ENCODE results near the gene FGF19. TPM values are rescaled to one million over a fixed set of nuclear protein-coding genes. Genes with fewer than 3 reads are reported as not detected.

FGF19 gene
- polyA plus RNA-seq, 1 donor from 2014 or later: 4.6 TPM

GRCh38 chr11:69748637-69749036, 44.8 kb upstream of the FGF19 start:
- no peaks in the 10 kb centered on the region for H3F3A ChIP-seq (ENCODE audit: insufficient read depth, low read length, poor library complexity, severe bottlenecking)
- no peaks in the 10 kb centered on the region for H3K36me3 ChIP-seq (ENCODE audit: insufficient read depth, low read length)
- H3K9me3 ChIP-seq (ENCODE audit: low read length): no peaks in the 10 kb centered on the region
- no peak overlapping the region for H3K4me2 ChIP-seq (ENCODE audit: low read length)
- H3K4me3 ChIP-seq (ENCODE audit: low read length): no peak overlapping the region
- TF ChIP-seq CTCF (IDR thresholded peaks at IDR 0.05; ENCODE audit: poor library complexity, severe bottlenecking) (no peak), SMC3 (conservative IDR thresholded peaks at IDR 0.05; ENCODE audit: poor library complexity) (no peak), EP300 (conservative IDR thresholded peaks at IDR 0.05; ENCODE audit: poor library complexity, severe bottlenecking) (no peak), MXI1 (conservative IDR thresholded peaks at IDR 0.05; ENCODE audit: poor library complexity, severe bottlenecking) (no peak), TAF1 (IDR thresholded peaks at IDR 0.05; ENCODE audit: low read depth) (no peak), REST (IDR thresholded peaks at IDR 0.05; ENCODE audit: borderline replicate concordance) (no peak), POLR2AphosphoS5 (IDR thresholded peaks at IDR 0.05) (no peak), RAD21 (conservative IDR thresholded peaks at IDR 0.05) (no peak), EZH2 (IDR thresholded peaks at IDR 0.05; ENCODE audit: borderline replicate concordance, insufficient read depth, low read length, poor library complexity, severe bottlenecking) (no peak)
- H2AFZ ChIP-seq (ENCODE audit: low read depth, low read length): no peak overlapping the region
- H3K9me2 ChIP-seq (ENCODE audit: insufficient read depth, low read length): no peaks in the 10 kb centered on the region
- H4K20me1 ChIP-seq (ENCODE audit: insufficient read depth): no peaks in the 10 kb centered on the region
- H3K9ac ChIP-seq (ENCODE audit: low read length): no peak overlapping the region
- no peaks in the 10 kb centered on the region for H3K27me3 ChIP-seq (ENCODE audit: insufficient read depth, low read depth, low read length)
- H3K27ac ChIP-seq (ENCODE audit: low read length): no peak overlapping the region
- no peaks in the 10 kb centered on the region for H3K79me2 ChIP-seq (replicated peaks; ENCODE audit: insufficient read depth, low read length)

- TF ChIP-seq CTCF (IDR thresholded peaks at IDR 0.05; ENCODE audit: poor library complexity, severe bottlenecking): no peak
- TF ChIP-seq REST (IDR thresholded peaks at IDR 0.05; ENCODE audit: borderline replicate concordance): no peak
- no peak for TF ChIP-seq RAD21 (conservative IDR thresholded peaks at IDR 0.05)
- TF ChIP-seq POLR2AphosphoS5 (IDR thresholded peaks at IDR 0.05): no peak
- no peak for TF ChIP-seq TAF1 (IDR thresholded peaks at IDR 0.05; ENCODE audit: low read depth)
- TF ChIP-seq SMC3 (conservative IDR thresholded peaks at IDR 0.05; ENCODE audit: poor library complexity): no peak
- no peak for TF ChIP-seq MXI1 (conservative IDR thresholded peaks at IDR 0.05; ENCODE audit: poor library complexity, severe bottlenecking)
- no peak for TF ChIP-seq EP300 (conservative IDR thresholded peaks at IDR 0.05; ENCODE audit: poor library complexity, severe bottlenecking)
- TF ChIP-seq EZH2 (IDR thresholded peaks at IDR 0.05; ENCODE audit: borderline replicate concordance, insufficient read depth, low read length, poor library complexity, severe bottlenecking): no peak
- Histone ChIP-seq H3K9ac (ENCODE audit: low read length) (no peak overlapping the region), H2AFZ (ENCODE audit: low read depth, low read length) (no peak overlapping the region), H4K20me1 (ENCODE audit: insufficient read depth) (no peaks in the 10 kb centered on the region), H3K27ac (ENCODE audit: low read length) (no peak overlapping the region), H3K4me3 (ENCODE audit: low read length) (no peak overlapping the region), H3K4me2 (ENCODE audit: low read length) (no peak overlapping the region), H3K79me2 (replicated peaks; ENCODE audit: insufficient read depth, low read length) (no peaks in the 10 kb centered on the region), H3K36me3 (ENCODE audit: insufficient read depth, low read length) (no peaks in the 10 kb centered on the region), H3K27me3 (ENCODE audit: insufficient read depth, low read depth, low read length) (no peaks in the 10 kb centered on the region), H3F3A (ENCODE audit: insufficient read depth, low read length, poor library complexity, severe bottlenecking) (no peaks in the 10 kb centered on the region), H3K9me2 (ENCODE audit: insufficient read depth, low read length) (no peaks in the 10 kb centered on the region), H3K9me3 (ENCODE audit: low read length) (no peaks in the 10 kb centered on the region)
These were observed 43.2 kb upstream of the FGF19 start for GRCh38 chr11:69746752-69747742.
